Right kidney (tissue), 1 donor: ENCODE data around the gene GAB2.
"Not testable (repeated sequence)": the region's sequence is repeated elsewhere in the genome, so short reads cannot be mapped to it uniquely, and the experiment has no call there.

ENCODE experiments used
- DNase-seq: peaks from one replicate; pipeline ENCODE4 v3.0.0-alpha.2; 2016

GAB2 gene

GRCh38 chr11:78274739-78275138 lies 142.9 kb downstream of the GAB2 start:
- no peak for DNase-seq

GRCh38 chr11:78272625-78273269 lies 144.9 kb downstream of the GAB2 start:
- DNase-seq: not testable (repeated sequence)

DNA sequence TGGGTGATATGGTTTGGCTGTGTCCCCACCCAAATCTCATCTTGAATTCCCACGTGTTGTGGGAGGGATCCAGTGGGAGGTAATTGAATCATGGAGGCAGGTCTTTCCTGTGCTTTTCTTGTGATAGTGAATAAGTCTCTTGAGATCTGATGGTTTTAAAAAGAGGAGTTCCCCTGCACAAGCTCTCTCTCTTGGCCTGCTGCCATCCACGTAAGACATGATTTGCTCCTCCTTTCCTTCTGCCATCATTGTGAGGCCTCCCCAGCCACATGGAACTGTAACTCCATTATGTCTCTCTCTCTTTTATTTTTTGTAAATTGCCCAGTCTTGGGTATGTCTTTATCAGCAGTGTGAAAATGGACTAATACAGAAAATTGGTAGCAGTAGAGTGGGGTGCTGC lies 145.8 kb downstream of the GAB2 start:
- DNase-seq: not testable (repeated sequence)

GRCh38 chr11:78270971-78271370 lies 146.6 kb downstream of the GAB2 start:
- DNase-seq: no peak

GRCh38 chr11:78269806-78270205 lies 147.8 kb downstream of the GAB2 start:
- no peak for DNase-seq

DNA sequence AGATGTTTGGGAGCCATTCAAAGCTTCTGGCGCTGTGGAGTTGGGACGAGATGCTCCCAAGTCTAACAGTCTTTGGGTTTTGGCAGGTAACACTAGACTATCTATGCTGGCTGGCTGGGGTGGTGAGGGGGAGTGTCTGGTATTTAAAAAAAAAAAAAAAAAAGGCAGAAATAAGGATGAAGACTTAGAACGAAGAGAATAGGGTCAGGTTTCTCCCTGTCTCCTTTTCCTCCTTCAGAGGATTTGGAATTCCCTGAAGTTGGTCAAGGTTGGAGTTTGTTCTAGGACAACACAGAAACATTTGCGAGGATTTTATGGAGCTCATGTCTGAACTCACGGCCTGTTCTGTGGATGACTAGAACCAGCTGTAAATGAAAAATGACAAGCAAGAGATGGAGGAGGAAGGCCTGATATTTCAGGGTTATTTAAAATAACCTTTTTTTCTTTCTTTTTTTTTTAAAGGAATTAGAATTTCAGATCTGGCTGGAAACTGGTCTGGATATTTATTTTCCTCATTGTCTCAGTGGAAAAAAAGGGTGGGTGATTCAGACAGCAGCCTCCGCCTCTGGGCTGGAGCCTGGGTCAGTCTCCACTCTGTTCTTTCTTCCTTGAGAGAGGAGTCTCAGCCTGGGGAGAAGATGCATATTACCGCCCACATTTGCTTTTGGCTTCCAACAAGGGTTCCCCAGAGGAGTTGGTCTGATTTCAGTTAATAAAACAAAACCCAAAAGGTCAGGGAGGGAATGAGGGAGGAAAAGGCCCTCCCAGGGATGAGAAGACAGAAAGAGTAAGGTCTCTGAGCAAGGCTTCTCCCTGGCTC lies 148.8 kb downstream of the GAB2 start:
- DNase-seq: peak; percentile 23

- no peak for DNase-seq
These were observed 151.2 kb downstream of the GAB2 start for GRCh38 chr11:78266451-78266850.

DNA sequence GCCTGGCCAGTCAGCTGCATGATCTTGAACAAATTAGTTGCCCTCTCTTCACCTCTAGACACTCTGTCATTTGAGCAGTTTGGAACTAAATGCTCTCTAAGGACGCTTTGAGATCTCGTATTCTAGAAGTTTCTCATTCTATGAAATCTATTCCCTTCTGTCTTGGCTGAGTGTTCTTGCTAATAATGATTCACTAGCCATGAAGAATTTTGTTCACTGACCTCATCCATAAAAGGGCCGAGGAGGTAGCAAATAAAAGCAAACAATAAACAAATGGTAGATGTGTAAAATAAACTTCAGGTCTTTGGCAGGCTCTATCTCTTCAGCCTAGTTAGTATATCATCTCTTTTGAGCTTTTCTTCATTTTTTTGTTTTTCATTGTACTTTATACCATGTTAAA lies 152.3 kb downstream of the GAB2 start:
- no peak for DNase-seq

DNA sequence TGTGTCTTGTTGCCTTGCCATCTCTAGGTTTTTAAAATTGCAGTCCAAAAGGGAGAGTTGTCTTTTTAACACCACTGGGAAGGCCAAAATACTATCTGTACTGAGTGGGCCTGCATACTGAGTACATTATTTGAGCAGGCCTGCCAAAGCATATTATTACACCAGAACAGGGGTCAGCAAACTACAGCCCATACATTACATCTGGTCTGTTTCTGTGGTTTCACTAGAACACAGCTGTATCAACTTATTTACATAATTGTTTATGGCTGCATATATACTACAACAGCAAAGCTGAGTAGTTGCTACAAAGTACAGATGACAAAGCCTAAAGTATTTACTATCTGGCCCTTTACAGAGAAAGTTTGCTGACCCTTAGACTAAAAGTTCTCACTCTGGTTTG lies 154.9 kb downstream of the GAB2 start:
- DNase-seq: no peak

DNA sequence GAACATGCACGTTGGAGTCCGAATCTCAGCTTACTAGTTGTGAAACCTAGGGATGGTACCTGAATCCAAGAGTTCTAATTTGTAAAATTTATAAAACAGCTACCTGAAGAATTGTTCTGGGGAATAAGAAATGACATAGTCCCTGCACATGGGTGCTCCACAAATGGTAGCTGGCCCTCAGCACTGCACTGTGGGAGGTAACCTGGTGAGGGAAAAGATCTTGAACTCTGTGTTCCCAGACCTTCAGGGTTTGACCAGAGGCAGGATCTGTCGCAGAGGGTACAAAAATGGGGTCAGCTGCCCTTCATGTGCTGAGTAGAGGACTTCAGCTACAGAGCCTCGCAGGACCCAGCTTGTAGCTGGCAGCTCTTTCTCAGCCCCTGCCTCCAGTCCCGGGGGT lies 155.4 kb downstream of the GAB2 start:
- DNase-seq: no peak

DNA sequence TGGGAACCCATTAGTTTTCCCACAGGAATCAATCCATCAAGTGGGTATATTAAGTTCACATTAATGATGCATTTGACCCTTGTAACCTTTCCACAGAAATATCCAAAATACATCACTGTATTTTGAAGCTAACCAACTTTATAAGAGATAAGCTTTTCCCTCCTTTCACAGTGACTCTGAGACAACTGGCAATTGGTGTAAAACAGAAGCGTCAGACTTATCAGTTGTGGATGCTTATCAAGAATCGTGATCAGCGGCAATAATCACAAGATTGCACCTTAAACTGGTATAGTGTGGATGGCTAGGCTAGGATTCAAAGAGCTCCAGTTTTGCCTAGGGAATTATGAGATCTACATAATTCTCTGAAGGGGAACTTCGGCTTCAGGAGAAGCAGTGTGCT lies 155.8 kb downstream of the GAB2 start:
- DNase-seq: no peak

- no peak for DNase-seq
These were observed 156.3 kb downstream of the GAB2 start for GRCh38 chr11:78261367-78261766.

- no peak for DNase-seq
These were observed 157.7 kb downstream of the GAB2 start for GRCh38 chr11:78259777-78260487.

GRCh38 chr11:78257654-78258053 lies 160.0 kb downstream of the GAB2 start:
- no peak for DNase-seq

GRCh38 chr11:78256962-78257361 lies 160.7 kb downstream of the GAB2 start:
- DNase-seq: no peak

- no peak for DNase-seq
These were observed 161.7 kb downstream of the GAB2 start for GRCh38 chr11:78255919-78256318.

DNA sequence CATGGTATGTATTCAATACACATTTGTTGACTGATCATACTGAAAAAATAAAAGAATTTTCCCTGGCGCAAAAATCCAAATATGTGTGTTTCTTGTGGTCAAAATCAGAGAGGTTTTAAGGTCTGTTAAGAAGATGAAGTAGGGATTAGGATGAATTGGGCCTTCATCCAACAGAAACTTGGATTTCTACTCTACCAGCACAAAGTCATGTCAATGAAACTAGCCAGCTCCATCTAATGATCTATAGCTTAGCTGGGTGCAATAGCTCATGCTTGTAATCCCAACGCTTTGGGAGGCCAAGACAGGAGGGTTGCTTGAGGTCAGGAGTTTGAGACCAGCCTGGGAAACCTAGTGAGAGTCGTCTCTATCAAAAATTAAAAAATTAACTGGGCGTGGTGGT lies 163.4 kb downstream of the GAB2 start:
- DNase-seq: no peak

- no peak for DNase-seq
These were observed 163.8 kb downstream of the GAB2 start for GRCh38 chr11:78253797-78254196.

- DNase-seq: no peak
These were observed 166.4 kb downstream of the GAB2 start for GRCh38 chr11:78251083-78251775.

- no peak for DNase-seq
These were observed 167.5 kb downstream of the GAB2 start for GRCh38 chr11:78250099-78250498.

GRCh38 chr11:78248903-78249302 lies 168.7 kb downstream of the GAB2 start:
- DNase-seq: no peak

GRCh38 chr11:78248191-78248590 lies 169.4 kb downstream of the GAB2 start:
- DNase-seq: no peak
